Motor neuron (in vitro differentiated cells): ENCODE results near the gene SIRT5. TPM values are rescaled to one million over a fixed set of nuclear protein-coding genes. Genes with fewer than 3 reads are reported as not detected.

Experiments
- ATAC-seq, 8 experiments: fragments of 200-7000 bp; cut with Tn5 transposase; replicated peaks in 6 of 8; 2 replicates each; pipeline ENCODE4 v1.8.0; 2021; ENCODE audit warnings: mild to moderate bottlenecking in 8 of 8, moderate library complexity in 8 of 8
- H3K27ac ChIP-seq, 2 donors: fragments of 250-450 bp; sonication (Bioruptor Pico); 2 replicates each; pipeline ENCODE4 v1.9.0; 2021; ENCODE audit warnings: antibody characterized with exemption in 2 of 2, mild to moderate bottlenecking in 2 of 2, moderate library complexity in 1 of 2
- H3K4me1 ChIP-seq, 2 donors: fragments of 250-450 bp; sonication (Bioruptor Pico); replicated peaks in 1 of 2; 2 replicates each; pipeline ENCODE4 v1.6.1; 2021; ENCODE audit warnings: antibody characterized with exemption in 2 of 2, mild to moderate bottlenecking in 2 of 2, moderate library complexity in 1 of 2
- H3K4me3 ChIP-seq, 5 donors: fragments of 250-450 bp; sonication (Bioruptor Pico); 2 replicates each; pipeline ENCODE4 v1.9.0; 2021; ENCODE audit warnings: antibody characterized with exemption in 5 of 5, mild to moderate bottlenecking in 5 of 5, moderate library complexity in 4 of 5
- WGBS, 10 experiments: fragments of 450-650 bp; shearing (Covaris generic); methylation state at CpG; one replicate each; pipeline ENCODE4 v1.0.0; 2022; 5-methylcytosine and 5-hydroxymethylcytosine counted together
- in situ Hi-C, 9 experiments: fragments of 400-800 bp; cut with MboI; loops; one replicate each; pipeline ENCODE4 v1.15.0; 2021; ENCODE audit warnings: low sequenced_read_pairs in 9 of 9, low pct_unique_long_range_greater_than_20kb in 2 of 9; ENCODE audit not compliant: unreplicated experiment in 9 of 9
- total RNA-seq, 8 experiments: library from RNA; unstranded; fragments of 300-600 nt; gene quantifications; 2 replicates each; pipeline versions ENCODE4 v1.2.3 to v1.2.4, GENCODE V29; 2022

SIRT5 gene
- total RNA-seq, 8 experiments from 2014 or later = 6.5 to 13.8 (median 9.6) TPM

DNA sequence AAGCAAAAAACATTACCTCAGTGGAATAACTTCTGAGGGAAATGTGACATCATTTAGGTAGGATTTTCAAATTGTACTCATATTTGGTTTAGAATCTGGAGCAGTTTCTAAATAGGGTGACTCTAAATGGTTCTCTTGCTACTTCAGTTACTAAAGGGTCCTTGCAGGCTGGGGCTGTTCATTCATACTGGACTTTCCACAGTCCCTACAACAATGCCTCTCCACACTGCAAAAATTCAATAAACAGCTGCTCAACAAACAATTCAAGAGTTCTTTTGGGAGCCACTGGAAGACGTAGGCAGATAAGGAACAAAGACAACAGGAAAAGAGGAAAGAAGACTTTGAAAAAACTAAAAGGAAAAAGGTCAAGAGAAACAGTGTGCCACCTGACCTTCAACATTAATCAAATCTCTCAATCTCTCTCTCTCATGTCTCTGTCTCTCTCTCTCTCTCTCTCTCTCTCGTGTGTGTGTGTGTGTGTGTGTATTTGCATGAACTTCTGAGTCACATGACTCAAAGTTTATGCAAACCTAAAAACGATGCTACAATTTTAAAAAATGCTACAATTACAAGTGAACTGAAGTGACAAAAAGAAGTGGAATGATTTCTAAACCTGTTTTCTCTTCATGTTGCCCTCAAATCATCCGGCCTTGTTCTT lies 55.2 kb downstream of the SIRT5 start:
- Histone ChIP-seq H3K4me1 (no peaks in the 10 kb centered on the region), H3K4me3 (no peak overlapping the region), H3K27ac (no peak overlapping the region)
- no peak for ATAC-seq
- in situ Hi-C loops = no loop called here
- WGBS, 10 experiments = 7 to 67% (median 35%) methylated on average over 1 to 4 of the region's 4 CpGs

DNA sequence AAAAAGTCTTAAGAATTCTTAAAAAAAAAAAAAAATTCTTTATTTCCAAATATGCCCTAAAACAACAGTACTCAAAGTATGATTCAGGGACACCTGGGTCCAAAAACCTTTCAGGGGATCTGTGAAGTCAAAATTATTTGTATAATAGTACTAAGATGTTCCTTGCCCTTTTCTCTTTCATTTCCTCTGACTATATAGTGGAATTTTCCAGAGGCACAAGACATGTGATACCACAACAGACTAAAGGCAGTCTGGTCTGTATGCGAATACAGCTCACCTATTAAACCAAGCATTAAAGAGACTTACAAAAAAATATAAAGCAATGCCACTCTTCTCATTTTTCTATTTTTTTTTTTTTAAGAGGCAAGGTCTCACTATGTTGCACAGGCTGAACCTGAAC lies 56.1 kb downstream of the SIRT5 start:
- no peak overlapping the region for H3K4me3 ChIP-seq
- peak in 1 of 8 experiments; percentile 24 for ATAC-seq
- 100% methylated on average over 1 of the region's 1 CpG; no CpG with 5 or more reads in 7 of the 10 experiments for WGBS, 10 experiments
- H3K4me1 ChIP-seq = no peaks in the 10 kb centered on the region
- no peak overlapping the region for H3K27ac ChIP-seq
- in situ Hi-C loops = no loop called here

DNA sequence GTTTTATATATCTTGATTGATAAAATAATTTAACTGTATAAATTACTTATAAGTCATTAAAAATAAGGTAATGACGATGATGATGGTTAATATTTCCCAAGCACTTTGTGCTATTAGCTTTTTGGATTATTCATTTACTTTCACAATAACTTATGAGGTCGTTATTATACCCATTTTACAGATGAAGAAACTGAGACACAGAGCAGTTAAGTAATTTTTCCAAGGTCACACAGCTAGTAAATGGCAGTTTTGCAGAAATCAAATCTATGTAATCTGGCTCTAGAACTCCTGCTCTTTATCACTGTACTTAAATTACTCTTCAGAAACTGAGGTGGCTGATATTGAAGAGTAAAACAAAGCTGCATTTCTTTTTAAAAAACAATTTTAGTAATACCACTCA lies 58.9 kb downstream of the SIRT5 start:
- Histone ChIP-seq H3K4me3 (no peak overlapping the region), H3K4me1 (no peaks in the 10 kb centered on the region), H3K27ac (no peak overlapping the region)
- no peak for ATAC-seq
- 88 to 100% (median 100%) methylated on average over 1 to 2 of the region's 2 CpGs; no CpG with 5 or more reads in 1 of the 10 experiments for WGBS, 10 experiments
- in situ Hi-C loops = no loop called here

DNA sequence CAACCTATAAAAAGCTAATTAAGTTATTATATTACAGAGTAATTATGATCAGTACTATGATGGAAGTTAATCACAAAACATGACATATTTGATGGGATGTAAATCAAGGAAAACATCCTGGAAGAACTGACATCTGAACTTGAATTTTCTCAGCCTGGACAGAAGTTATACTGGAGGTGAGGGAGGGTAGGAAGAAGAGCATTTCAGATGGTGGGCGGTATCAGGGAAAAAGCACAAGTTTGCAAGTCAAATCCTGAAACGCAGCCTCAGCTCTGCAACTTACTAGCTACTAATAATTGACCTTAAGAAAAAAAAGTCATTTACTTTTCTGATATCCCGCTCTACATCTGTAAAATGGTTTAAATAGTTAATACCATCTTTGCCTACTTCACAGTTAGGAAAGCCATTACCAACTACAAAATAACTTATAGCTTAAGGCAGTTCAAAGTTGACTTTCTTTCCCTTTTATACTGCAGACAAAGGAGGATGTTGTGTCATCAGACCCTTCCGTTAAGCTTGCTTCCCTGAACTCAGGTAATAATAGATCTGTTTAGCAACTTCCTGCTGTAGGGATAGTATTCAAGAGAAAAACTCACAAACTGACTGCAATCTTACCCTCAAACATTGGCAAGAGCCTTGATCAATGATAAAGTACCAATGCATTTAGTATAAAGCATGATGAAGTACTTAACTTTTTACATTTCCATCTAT lies 61.7 kb downstream of the SIRT5 start:
- 20 to 100% (median 76%) methylated on average over 1 to 4 of the region's 4 CpGs for WGBS, 10 experiments
- no peak for ATAC-seq
- H3K4me3 ChIP-seq = no peak overlapping the region
- no peak overlapping the region for H3K27ac ChIP-seq
- in situ Hi-C loops = no loop called here
- H3K4me1 ChIP-seq = no peaks in the 10 kb centered on the region

DNA sequence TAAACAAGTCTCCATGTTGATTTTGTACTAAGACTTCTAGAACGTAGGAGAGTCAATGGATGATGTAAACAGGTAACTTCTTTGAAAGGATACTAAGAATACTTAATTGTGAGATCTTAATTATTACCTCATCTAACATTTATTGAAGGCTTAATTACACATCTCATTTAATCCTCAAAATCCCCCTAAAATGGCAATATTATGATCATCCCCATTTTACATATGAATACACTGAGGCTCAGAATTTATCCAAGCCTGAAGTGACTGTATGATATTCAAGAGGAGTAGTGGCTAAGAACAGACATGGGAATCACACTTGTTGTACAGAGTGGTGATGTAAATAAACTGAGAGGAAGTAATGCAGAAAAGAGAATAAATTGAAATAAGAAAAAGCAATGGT lies 63.6 kb downstream of the SIRT5 start:
- Histone ChIP-seq H3K27ac (no peak overlapping the region), H3K4me1 (no peaks in the 10 kb centered on the region), H3K4me3 (no peak overlapping the region)
- 60 to 100% (median 94%) methylated on average over 1 of the region's 1 CpG; no CpG with 5 or more reads in 2 of the 10 experiments for WGBS, 10 experiments
- in situ Hi-C loops = no loop called here
- ATAC-seq = no peak

DNA sequence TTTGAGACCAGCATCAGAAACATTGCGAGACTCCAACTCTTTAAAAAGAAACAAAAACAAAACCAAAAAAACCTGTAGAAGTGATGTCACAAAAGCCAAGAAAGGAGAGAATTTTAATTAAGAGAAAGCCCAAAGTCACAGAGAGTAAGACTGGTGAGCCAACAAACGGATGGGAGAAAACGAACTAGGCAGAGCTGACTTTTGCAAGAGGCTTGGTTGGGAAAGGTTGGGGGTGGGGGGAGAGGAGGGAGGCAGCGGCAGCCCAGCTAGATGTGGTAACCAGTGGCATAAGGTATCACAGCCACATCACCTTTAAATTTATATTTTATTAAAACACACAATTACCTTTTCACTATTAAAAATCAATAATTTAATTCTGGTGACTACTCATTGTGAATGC lies 64.2 kb downstream of the SIRT5 start:
- Histone ChIP-seq H3K4me3 (no peak overlapping the region), H3K27ac (no peak overlapping the region), H3K4me1 (no peaks in the 10 kb centered on the region)
- 89 to 100% (median 94%) methylated on average over 1 to 4 of the region's 4 CpGs; no CpG with 5 or more reads in 2 of the 10 experiments for WGBS, 10 experiments
- no peak for ATAC-seq
- in situ Hi-C loops = no loop called here

DNA sequence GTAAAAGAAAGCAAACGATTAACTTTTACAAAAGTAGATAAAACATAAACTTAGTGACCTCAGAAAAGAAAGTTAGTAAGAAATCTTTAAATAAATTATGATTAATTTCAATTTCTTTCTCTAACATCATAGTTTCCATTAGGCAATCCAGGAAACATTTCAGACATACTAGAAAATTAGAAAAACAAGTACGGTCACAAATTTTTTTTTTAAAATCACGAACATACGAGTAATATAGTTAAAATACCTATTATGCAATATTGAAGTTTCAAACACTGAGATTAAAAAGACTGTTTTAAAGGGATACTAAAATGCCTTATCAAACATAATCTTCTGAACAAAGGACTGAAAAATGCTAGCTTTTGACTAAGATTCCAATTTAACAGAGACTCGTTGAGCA lies 66.9 kb downstream of the SIRT5 start:
- no peaks in the 10 kb centered on the region for H3K4me1 ChIP-seq
- WGBS, 10 experiments = 10 to 97% (median 90%) methylated on average over 4 to 5 of the region's 5 CpGs; no CpG with 5 or more reads in 1 of the 10 experiments
- H3K4me3 ChIP-seq = no peak overlapping the region
- in situ Hi-C loops = no loop called here
- H3K27ac ChIP-seq = no peak overlapping the region
- ATAC-seq = no peak

DNA sequence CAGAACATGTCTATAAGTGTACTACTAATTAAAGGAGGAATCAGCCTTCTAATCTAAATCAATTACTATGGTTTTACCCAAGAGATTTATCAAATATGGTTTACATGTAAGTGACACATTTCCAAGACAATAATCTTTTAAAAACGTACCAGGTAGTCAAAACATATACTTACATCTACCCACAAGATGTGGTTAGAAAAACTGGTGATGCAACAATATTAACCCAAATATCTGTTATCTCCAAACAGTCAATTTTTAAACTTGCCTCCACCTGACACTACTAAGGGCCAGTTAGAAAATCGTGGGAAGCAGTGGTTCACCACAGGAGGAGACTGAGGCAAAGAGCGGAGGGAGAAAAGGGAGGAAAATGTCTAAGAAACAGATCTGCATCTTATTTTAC lies 68.7 kb downstream of the SIRT5 start:
- 60 to 100% (median 90%) methylated on average over 1 to 3 of the region's 3 CpGs; no CpG with 5 or more reads in 2 of the 10 experiments for WGBS, 10 experiments
- in situ Hi-C loops = no loop called here
- H3K27ac ChIP-seq = no peak overlapping the region
- no peaks in the 10 kb centered on the region for H3K4me1 ChIP-seq
- ATAC-seq = no peak
- H3K4me3 ChIP-seq = no peak overlapping the region

DNA sequence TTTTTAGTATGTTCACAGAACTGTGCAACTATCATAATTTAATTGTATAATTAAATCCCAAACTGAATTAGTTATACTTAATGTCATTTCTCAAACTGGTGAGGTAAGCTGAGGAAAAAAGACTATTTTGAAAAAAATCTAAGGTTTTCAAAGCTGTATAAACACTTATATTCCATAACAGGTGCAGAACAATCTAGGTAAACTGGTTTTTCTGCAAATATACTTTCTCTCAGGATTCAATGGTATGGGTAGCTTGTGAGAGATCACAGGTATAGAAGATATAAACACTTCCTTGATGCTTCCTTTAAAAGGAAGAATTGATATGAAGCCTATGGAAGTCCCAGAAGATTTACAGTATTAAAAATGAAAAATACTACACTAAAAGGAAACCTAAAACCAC lies 74.4 kb downstream of the SIRT5 start:
- H3K4me3 ChIP-seq = no peak overlapping the region
- in situ Hi-C loops = no loop called here
- no peak for ATAC-seq

DNA sequence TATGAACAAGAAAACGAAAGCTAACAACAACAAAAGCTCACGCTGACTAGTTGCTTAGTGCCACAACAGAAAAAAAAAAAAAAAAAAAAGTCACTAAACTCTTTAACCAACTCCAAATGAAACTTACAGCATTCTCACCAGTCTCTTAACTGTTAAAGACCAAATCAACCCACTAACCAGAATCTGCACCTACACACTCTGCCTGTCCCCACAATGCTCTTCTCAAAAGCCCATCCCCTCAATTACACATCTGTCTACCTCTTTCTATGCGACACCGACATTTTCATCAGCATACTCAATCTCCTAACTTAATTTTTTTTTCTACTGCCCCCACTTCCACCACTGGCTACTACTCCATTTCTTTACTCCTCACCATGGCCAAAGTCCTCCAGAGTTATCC lies 75.0 kb downstream of the SIRT5 start:
- Histone ChIP-seq H3K4me1 (no peaks in the 10 kb centered on the region), H3K4me3 (no peak overlapping the region), H3K27ac (no peak overlapping the region)
- 91 to 100% (median 100%) methylated on average over 2 to 4 of the region's 4 CpGs for WGBS, 10 experiments
- in situ Hi-C loops = no loop called here
- no peak for ATAC-seq

More for the DNA sequence above, 74.4 kb downstream of the SIRT5 start:
- no peaks in the 10 kb centered on the region for H3K4me1 ChIP-seq
- H3K27ac ChIP-seq = no peak overlapping the region

DNA sequence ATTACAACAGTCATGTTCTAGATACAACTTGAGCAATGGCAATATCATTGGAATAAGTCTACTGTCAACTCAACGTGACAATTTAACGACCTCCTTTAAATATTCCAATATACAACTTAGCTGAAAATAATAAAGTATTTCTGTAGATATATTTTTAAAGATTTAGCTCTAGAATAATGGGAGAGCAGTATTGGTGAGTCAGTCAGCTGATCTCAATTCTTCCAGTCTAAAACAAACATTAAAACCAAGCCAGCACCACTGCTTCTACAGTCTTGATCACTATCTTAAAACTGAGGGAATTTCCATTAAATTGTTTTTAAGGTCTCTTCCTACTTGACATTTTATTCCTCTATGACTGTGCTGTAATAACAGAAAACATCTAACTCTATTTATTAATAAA lies 78.9 kb downstream of the SIRT5 start:
- no peak overlapping the region for H3K27ac ChIP-seq
- in situ Hi-C loops = no loop called here
- H3K4me1 ChIP-seq = no peaks in the 10 kb centered on the region
- 91 to 100% (median 95%) methylated on average over 2 of the region's 2 CpGs; no CpG with 5 or more reads in 2 of the 10 experiments for WGBS, 10 experiments
- no peak for ATAC-seq
- no peak overlapping the region for H3K4me3 ChIP-seq

DNA sequence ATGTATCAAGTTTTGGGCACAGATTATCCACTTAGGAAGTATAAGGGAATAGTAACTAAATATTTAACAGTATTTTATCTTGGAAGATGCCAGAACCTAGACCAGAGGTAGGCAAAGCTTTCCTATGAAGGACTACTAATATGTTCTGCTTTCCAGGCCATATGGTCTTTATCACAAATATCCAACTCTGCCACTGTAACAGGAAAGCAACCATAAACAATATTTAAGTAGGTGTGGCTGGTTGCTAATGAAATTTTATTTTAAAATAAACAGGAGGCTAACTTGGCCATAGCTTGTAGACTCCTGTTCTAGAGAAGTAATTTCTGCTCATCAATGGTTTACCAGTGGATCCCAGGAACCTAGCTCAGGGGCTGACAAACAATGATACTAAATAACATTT lies 80.1 kb downstream of the SIRT5 start:
- in situ Hi-C loops = no loop called here
- H3K4me3 ChIP-seq = no peak overlapping the region
- no peak for ATAC-seq
- H3K4me1 ChIP-seq = no peaks in the 10 kb centered on the region
- no peak overlapping the region for H3K27ac ChIP-seq

DNA sequence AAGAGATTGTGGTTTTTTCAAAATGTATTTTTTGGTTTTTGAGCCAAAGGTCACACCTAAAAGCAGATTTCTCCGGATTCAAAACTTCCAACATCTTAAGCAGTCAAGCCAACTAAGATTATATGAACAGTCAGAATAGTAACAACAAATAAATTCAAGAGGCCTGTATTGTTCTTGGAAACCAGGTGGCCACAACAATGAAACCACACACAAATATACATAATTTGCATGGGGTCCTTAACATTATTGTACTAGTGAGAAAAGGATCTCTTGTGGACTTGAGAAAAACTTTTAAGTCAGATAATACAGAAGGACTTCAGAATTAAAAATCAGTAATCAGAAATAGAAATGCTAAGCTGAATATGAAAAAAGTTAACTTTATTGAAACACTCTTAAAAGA lies 81.3 kb downstream of the SIRT5 start:
- WGBS, 10 experiments = 20 to 100% (median 84%) methylated on average over 1 of the region's 1 CpG
- in situ Hi-C loops = no loop called here

DNA sequence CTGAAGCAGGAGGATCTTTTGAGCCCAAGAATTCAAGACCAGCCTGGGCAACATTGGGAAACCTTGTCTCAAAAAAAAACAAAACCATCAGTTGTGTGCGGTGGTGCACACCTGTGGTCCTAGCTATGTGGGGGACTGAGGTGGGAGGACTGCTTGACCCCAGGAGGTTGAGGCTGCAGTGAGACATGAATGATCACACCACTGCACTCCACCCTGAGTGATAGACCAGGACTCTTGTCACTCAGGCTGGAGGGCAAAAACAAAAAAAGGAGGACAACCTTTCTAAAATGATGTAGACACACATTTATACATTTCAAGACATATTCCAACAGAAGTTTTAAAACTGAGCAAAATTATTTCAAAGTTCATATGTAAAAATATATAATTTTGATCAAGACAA lies 85.9 kb downstream of the SIRT5 start:
- in situ Hi-C loops = no loop called here
- H3K27ac ChIP-seq = no peak overlapping the region
- no peak for ATAC-seq
- 80 to 100% (median 82%) methylated on average over 1 of the region's 1 CpG; no CpG with 5 or more reads in 6 of the 10 experiments for WGBS, 10 experiments
- H3K4me3 ChIP-seq = no peak overlapping the region
- no peaks in the 10 kb centered on the region for H3K4me1 ChIP-seq

More for the DNA sequence above, 81.3 kb downstream of the SIRT5 start:
- Histone ChIP-seq H3K27ac (no peak overlapping the region), H3K4me3 (no peak overlapping the region), H3K4me1 (no peaks in the 10 kb centered on the region)
- ATAC-seq = peak in 1 of 8 experiments; percentile 27
